Mesothelial cell of epicardium (in vitro differentiated cells): ENCODE measurements around the gene TMEM42. TPM values are rescaled to one million over a fixed set of nuclear protein-coding genes. Genes with fewer than 3 reads are reported as not detected.

ENCODE experiments used
- DNase-seq, 2 experiments: peaks; one replicate each; pipeline ENCODE4 v3.0.0; 2021; ENCODE audit warnings: low spot score in 2 of 2; ENCODE audit not compliant: unreplicated experiment in 2 of 2
- H3K27ac Mint-ChIP-seq: 2 replicates; pipeline ENCODE4 v1.8.0; 2021; ENCODE audit warnings: mixed read lengths
- H3K27me3 Mint-ChIP-seq: 2 replicates; pipeline ENCODE4 v1.8.0; 2021; ENCODE audit warnings: low read depth, mixed read lengths
- H3K36me3 Mint-ChIP-seq: 2 replicates; pipeline ENCODE4 v1.8.0; 2021; ENCODE audit warnings: mixed read lengths
- H3K4me1 Mint-ChIP-seq: 2 replicates; pipeline ENCODE4 v1.8.0; 2021; ENCODE audit warnings: mixed read lengths
- H3K4me3 Mint-ChIP-seq: 2 replicates; pipeline ENCODE4 v1.8.0; 2021; ENCODE audit warnings: mild to moderate bottlenecking, moderate library complexity, mixed read lengths
- H3K9me3 Mint-ChIP-seq: 2 replicates; pipeline ENCODE4 v1.8.0; 2021; ENCODE audit warnings: mixed read lengths
- CTCF ChIP-seq: fragments of 200-600 bp; sonication (generic); IDR thresholded peaks from one replicate; pipeline ENCODE4 v1.5.0; 2021; ENCODE audit warnings: antibody characterized with exemption; ENCODE audit not compliant: unreplicated experiment
- total RNA-seq: library from RNA; stranded (reverse); gene quantifications from 3 replicates; pipeline ENCODE4 v1.2.1, GENCODE V29; 2021

TMEM42 gene
- total RNA-seq, 1 donor from 2014 or later, result 17.7 TPM

- no peaks in the 10 kb centered on the region for H3K27me3 Mint-ChIP-seq
- peaks cover 8% of the 10 kb centered on the region for H3K4me1 Mint-ChIP-seq
- H3K36me3 Mint-ChIP-seq, result no peaks in the 10 kb centered on the region
- no peak overlapping the region for H3K4me3 Mint-ChIP-seq
- no peak for DNase-seq
- no peaks in the 10 kb centered on the region for H3K9me3 Mint-ChIP-seq
- no peak overlapping the region for H3K27ac Mint-ChIP-seq
- TF ChIP-seq CTCF, result no peak
Measured at GRCh38 chr3:44880284-44880683, 18.6 kb downstream of the TMEM42 start.

GRCh38 chr3:44883213-44883955 lies 21.7 kb downstream of the TMEM42 start:
- TF ChIP-seq CTCF, result no peak
- H3K27ac Mint-ChIP-seq, result no peak overlapping the region
- no peaks in the 10 kb centered on the region for H3K36me3 Mint-ChIP-seq
- no peak overlapping the region for H3K4me3 Mint-ChIP-seq
- DNase-seq, result no peak
- H3K9me3 Mint-ChIP-seq, result no peaks in the 10 kb centered on the region
- H3K27me3 Mint-ChIP-seq, result no peaks in the 10 kb centered on the region
- H3K4me1 Mint-ChIP-seq, result peaks cover 15% of the 10 kb centered on the region

GRCh38 chr3:44883999-44884431 lies 22.3 kb downstream of the TMEM42 start:
- Mint-ChIP-seq H3K9me3 (no peaks in the 10 kb centered on the region), H3K27me3 (no peaks in the 10 kb centered on the region), H3K4me3 (no peak overlapping the region), H3K4me1 (peaks cover 15% of the 10 kb centered on the region), H3K36me3 (no peaks in the 10 kb centered on the region), H3K27ac (peak overlapping the region; percentile 56)
- no peak for TF ChIP-seq CTCF
- no peak for DNase-seq

- Mint-ChIP-seq H3K4me3 (no peak overlapping the region), H3K4me1 (peaks cover 15% of the 10 kb centered on the region), H3K27me3 (no peaks in the 10 kb centered on the region), H3K36me3 (no peaks in the 10 kb centered on the region), H3K9me3 (no peaks in the 10 kb centered on the region), H3K27ac (peak overlapping the region; percentile 27)
- no peak for TF ChIP-seq CTCF
- no peak for DNase-seq
Measured at GRCh38 chr3:44885618-44886017, 23.9 kb downstream of the TMEM42 start.

- no peak for TF ChIP-seq CTCF
- H3K27me3 Mint-ChIP-seq, result no peaks in the 10 kb centered on the region
- no peak overlapping the region for H3K4me3 Mint-ChIP-seq
- H3K9me3 Mint-ChIP-seq, result no peaks in the 10 kb centered on the region
- H3K27ac Mint-ChIP-seq, result no peak overlapping the region
- no peaks in the 10 kb centered on the region for H3K36me3 Mint-ChIP-seq
- peaks cover 15% of the 10 kb centered on the region for H3K4me1 Mint-ChIP-seq
- no peak for DNase-seq
Measured at GRCh38 chr3:44886561-44886960, 24.8 kb downstream of the TMEM42 start.
